ENCODE measurements around the gene INHBE. TPM values are rescaled to one million over a fixed set of nuclear protein-coding genes. Genes with fewer than 3 reads are reported as not detected.

INHBE gene
- total and polyA plus RNA-seq, 2 of the 8 experiments (the other 6 are each of a cell fraction or from before 2014, with no cell fraction given) = 10.2 to 18.8 TPM

- TF ChIP-seq ZNF274 (IDR thresholded peaks at IDR 0.05; ENCODE audit: borderline replicate concordance, extremely low read depth, low read length) = no peak
- peak in 2 of 3 experiments; percentile 93 to 94; a peak in 3 of 4 replicates for TF ChIP-seq CTCF (IDR thresholded peaks at IDR 0.05; ENCODE audit: control extremely low read depth in 1 of 3, insufficient read depth in 1 of 3, low read depth in 1 of 3, low read length in 3 of 3)
- 0 out of 2 replicates have a peak, but pooled peaks have one; percentile 30 for TF ChIP-seq SP1 (IDR thresholded peaks at IDR 0.05; ENCODE audit: low read depth, low read length)
- 0 out of 4 replicates have a peak, but pooled peaks of 1 of the 2 experiments have one; percentile 50 for TF ChIP-seq HDAC2 (IDR thresholded peaks at IDR 0.05; ENCODE audit: borderline replicate concordance in 1 of 2, low read depth in 2 of 2, low read length in 2 of 2)
- TF ChIP-seq SIN3A (conservative IDR thresholded peaks at IDR 0.05 in 1 of 2, IDR thresholded peaks at IDR 0.05 in 1 of 2; ENCODE audit: low read depth in 1 of 2, low read length in 2 of 2) = 0 out of 4 replicates have a peak, but pooled peaks of 1 of the 2 experiments have one; percentile 8
- peak; percentile 55 to 65 for TF ChIP-seq RAD21 (IDR thresholded peaks at IDR 0.05 in 1 of 2, conservative IDR thresholded peaks at IDR 0.05 in 1 of 2; ENCODE audit: low read depth in 2 of 2, low read length in 2 of 2)
- TF ChIP-seq BACH1 (IDR thresholded peaks at IDR 0.05; ENCODE audit: low read length) = no peak
- TF ChIP-seq CEBPB (IDR thresholded peaks at IDR 0.05; ENCODE audit: low read depth, low read length) = no peak
- TF ChIP-seq, protein P1, sequence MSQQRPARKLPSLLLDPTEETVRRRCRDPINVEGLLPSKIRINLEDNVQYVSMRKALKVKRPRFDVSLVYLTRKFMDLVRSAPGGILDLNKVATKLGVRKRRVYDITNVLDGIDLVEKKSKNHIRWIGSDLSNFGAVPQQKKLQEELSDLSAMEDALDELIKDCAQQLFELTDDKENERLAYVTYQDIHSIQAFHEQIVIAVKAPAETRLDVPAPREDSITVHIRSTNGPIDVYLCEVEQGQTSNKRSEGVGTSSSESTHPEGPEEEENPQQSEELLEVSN (IDR thresholded peaks at IDR 0.05) = peak; percentile 83
- TF ChIP-seq CHD1 (IDR thresholded peaks at IDR 0.05; ENCODE audit: low read depth, low read length) = no peak
- no peak for TF ChIP-seq BRCA1 (IDR thresholded peaks at IDR 0.05; ENCODE audit: low read depth, low read length)
These were observed 1.1 kb downstream of the INHBE start (continued) for GRCh38 chr12:57456145-57456700.
